GM12878 (cell line): ENCODE measurements around the gene WWTR1. TPM values are rescaled to one million over a fixed set of nuclear protein-coding genes. Genes with fewer than 3 reads are reported as not detected.
A peak's percentile ranks its signal among the peaks of the same experiment; 100 is the strongest.

ENCODE experiments used
- ATF3 ChIP-seq: IDR thresholded peaks from 2 replicates; pipeline ENCODE4 v1.6.1; 2011; ENCODE audit warnings: low read depth, mild to moderate bottlenecking, low read length, moderate library complexity, borderline replicate concordance; ENCODE audit errors: extremely low read depth
- CTCF ChIP-seq, 3 experiments: IDR thresholded peaks in 2 of 3; conservative IDR thresholded peaks in 1 of 3; 2 replicates each; pipeline ENCODE4 v1.5.1; 2011; ENCODE audit warnings: low read depth in 3 of 3, low read length in 3 of 3, mild to moderate bottlenecking in 3 of 3, control low read depth in 2 of 3, moderate library complexity in 2 of 3, inconsistent platforms in 1 of 3, mixed read lengths in 1 of 3; ENCODE audit not compliant: control insufficient read depth in 2 of 3, insufficient read depth in 1 of 3; ENCODE audit errors: extremely low read depth in 1 of 3
- DPF2 ChIP-seq: fragments of 450-650 bp; IDR thresholded peaks from 2 replicates; pipeline ENCODE4 v1.6.1; 2017; ENCODE audit warnings: mild to moderate bottlenecking
- FOXM1 ChIP-seq: IDR thresholded peaks from 2 replicates; pipeline ENCODE4 v1.6.1; 2012; ENCODE audit warnings: low read depth, mild to moderate bottlenecking, inconsistent platforms, low read length, moderate library complexity
- KLF5 ChIP-seq: fragments of 450-650 bp; IDR thresholded peaks from 2 replicates; pipeline ENCODE4 v1.6.1; 2014; ENCODE audit warnings: mild to moderate bottlenecking; ENCODE audit not compliant: partially characterized antibody
- MEF2B ChIP-seq: fragments of 450-650 bp; IDR thresholded peaks from 2 replicates; pipeline ENCODE4 v1.6.1; 2018; ENCODE audit warnings: mild to moderate bottlenecking, moderate library complexity; ENCODE audit not compliant: partially characterized antibody, poor library complexity, severe bottlenecking
- MTA3 ChIP-seq: IDR thresholded peaks from 2 replicates; pipeline ENCODE4 v1.6.1; 2012; ENCODE audit warnings: low read length, inconsistent platforms, borderline replicate concordance
- NFIC ChIP-seq: IDR thresholded peaks from 2 replicates; pipeline ENCODE4 v1.6.1; 2012; ENCODE audit warnings: low read depth, mild to moderate bottlenecking, inconsistent platforms, low read length, moderate library complexity
- NFXL1 ChIP-seq: fragments of 450-650 bp; IDR thresholded peaks from 2 replicates; pipeline ENCODE4 v1.6.1; 2017; ENCODE audit warnings: antibody characterized with exemption, mild to moderate bottlenecking, borderline replicate concordance
- NRF1 ChIP-seq: conservative IDR thresholded peaks from 2 replicates; pipeline ENCODE4 v1.6.1; 2011; ENCODE audit warnings: mild to moderate bottlenecking, low read depth, low read length, improper control_type of control experiment
- PAX8 ChIP-seq: fragments of 450-650 bp; IDR thresholded peaks from 2 replicates; pipeline ENCODE4 v1.6.1; 2017; ENCODE audit warnings: mild to moderate bottlenecking, moderate library complexity
- POU2F2 ChIP-seq: IDR thresholded peaks from 3 replicates; pipeline ENCODE4 v1.6.1; 2011; ENCODE audit warnings: low read depth, mild to moderate bottlenecking, low read length, borderline replicate concordance
- RAD21 ChIP-seq: IDR thresholded peaks from 2 replicates; pipeline ENCODE4 v1.6.1; 2011; ENCODE audit warnings: mild to moderate bottlenecking, low read depth, low read length, moderate library complexity; ENCODE audit not compliant: insufficient read depth
- REST ChIP-seq: IDR thresholded peaks from 2 replicates; pipeline ENCODE4 v1.6.1; 2012; ENCODE audit warnings: mild to moderate bottlenecking, low read depth, low read length
- RFX5 ChIP-seq: IDR thresholded peaks from 2 replicates; pipeline ENCODE4 v1.6.1; 2011; ENCODE audit warnings: low read depth, low read length, improper control_type of control experiment
- SKIL ChIP-seq: fragments of 450-650 bp; IDR thresholded peaks from 2 replicates; pipeline ENCODE4 v1.6.1; 2017; ENCODE audit warnings: mild to moderate bottlenecking, low read depth, inconsistent platforms; ENCODE audit not compliant: poor library complexity, severe bottlenecking
- SMAD1 ChIP-seq: fragments of 450-650 bp; IDR thresholded peaks from 2 replicates; pipeline ENCODE4 v1.6.1; 2018; ENCODE audit warnings: mild to moderate bottlenecking, low read depth; ENCODE audit not compliant: partially characterized antibody
- SRF ChIP-seq, 2 experiments: IDR thresholded peaks; 2 replicates each; pipeline ENCODE4 v1.6.1; 2011; ENCODE audit warnings: low read depth in 2 of 2, low read length in 2 of 2, mild to moderate bottlenecking in 1 of 2, moderate library complexity in 1 of 2
- SUPT20H ChIP-seq: IDR thresholded peaks from 2 replicates; pipeline ENCODE4 v1.6.1; 2011; ENCODE audit warnings: low read depth, mild to moderate bottlenecking, low read length, moderate library complexity, borderline replicate concordance; ENCODE audit not compliant: control insufficient read depth
- USF2 ChIP-seq: IDR thresholded peaks from 2 replicates; pipeline ENCODE4 v1.6.1; 2011; ENCODE audit warnings: low read depth, low read length, improper control_type of control experiment, borderline replicate concordance
- ZNF622 ChIP-seq: fragments of 450-650 bp; IDR thresholded peaks from 2 replicates; pipeline ENCODE4 v1.6.1; 2017; ENCODE audit warnings: mild to moderate bottlenecking, inconsistent platforms
- ZZZ3 ChIP-seq: IDR thresholded peaks from 2 replicates; pipeline ENCODE4 v1.6.1; 2011; ENCODE audit warnings: low read depth; ENCODE audit not compliant: control insufficient read depth, insufficient read length
- polyA plus RNA-seq, 11 experiments: library from polyadenylated mRNA; depleted of rRNA in 4 of 11; unstranded in 6 of 11; stranded (reverse) in 5 of 11; fragments of >200 nt; fragmentation: Nextera tagmentation in 4 of 11; fragmentation: Illumina TruSeq in 1 of 11; extraction: Ambion mirVana in 4 of 11; extraction: Trizol in 1 of 11; gene quantifications; 1 replicate in 1 of 11; 2 replicates in 10 of 11; pipeline versions ENCODE4 v1.2.1 to v1.2.3, GENCODE V29; 2011 to 2016; ENCODE audit warnings: inconsistent platforms in 2 of 11, missing spikeins in 2 of 11, low read depth in 1 of 11
- total RNA-seq, 4 experiments: library from RNA; depleted of rRNA in 3 of 4; stranded (reverse); fragments of >200 nt in 3 of 4; fragmentation: Illumina TruSeq in 1 of 4; extraction: Trizol in 1 of 4; gene quantifications; 2 replicates each; pipeline versions ENCODE4 v1.2.1 to v1.2.3, GENCODE V29; 2013 to 2021

The WWTR1 gene
- total and polyA plus RNA-seq, 10 of the 15 experiments (the other 5 are each of a cell fraction or from before 2014, with no cell fraction given), result 2.5 to 18.5 (median 5.8) TPM

- TF ChIP-seq KLF5 (no peak), FOXM1 (peak; percentile 20; the same call in 1 of the 2 replicates), ZNF622 (no peak), REST (no peak), POU2F2 (no peak), USF2 (no peak), NRF1 (no peak), SUPT20H (no peak), SMAD1 (no peak), SKIL (peak; percentile 70), RFX5 (no peak), MEF2B (no peak), ZZZ3 (no peak), NFXL1 (no peak), NFIC (peak; percentile 44; the same call in 1 of the 2 replicates), MTA3 (no peak), SRF (IDR thresholded peaks at IDR 0.05; ENCODE audit: low read depth in 2 of 2, low read length in 2 of 2) (no peak), PAX8 (no peak), RAD21 (no peak), CTCF (IDR thresholded peaks at IDR 0.05 in 2 of 3, conservative IDR thresholded peaks at IDR 0.05 in 1 of 3; ENCODE audit: control insufficient read depth in 2 of 3, extremely low read depth in 1 of 3, insufficient read depth in 1 of 3, low read depth in 3 of 3, low read length in 3 of 3) (no peak), DPF2 (no peak), ATF3 (no peak)
Observed at GRCh38 chr3:149609595-149609994, 48.2 kb downstream of the WWTR1 start (continued).
